ENCODE results near the gene CPVL.
A peak's percentile ranks its signal among the peaks of the same experiment; 100 is the strongest.
"Not testable (repeated sequence)": the region's sequence is repeated elsewhere in the genome, so short reads cannot be mapped to it uniquely, and the experiment has no call there.

Gene CPVL

DNA sequence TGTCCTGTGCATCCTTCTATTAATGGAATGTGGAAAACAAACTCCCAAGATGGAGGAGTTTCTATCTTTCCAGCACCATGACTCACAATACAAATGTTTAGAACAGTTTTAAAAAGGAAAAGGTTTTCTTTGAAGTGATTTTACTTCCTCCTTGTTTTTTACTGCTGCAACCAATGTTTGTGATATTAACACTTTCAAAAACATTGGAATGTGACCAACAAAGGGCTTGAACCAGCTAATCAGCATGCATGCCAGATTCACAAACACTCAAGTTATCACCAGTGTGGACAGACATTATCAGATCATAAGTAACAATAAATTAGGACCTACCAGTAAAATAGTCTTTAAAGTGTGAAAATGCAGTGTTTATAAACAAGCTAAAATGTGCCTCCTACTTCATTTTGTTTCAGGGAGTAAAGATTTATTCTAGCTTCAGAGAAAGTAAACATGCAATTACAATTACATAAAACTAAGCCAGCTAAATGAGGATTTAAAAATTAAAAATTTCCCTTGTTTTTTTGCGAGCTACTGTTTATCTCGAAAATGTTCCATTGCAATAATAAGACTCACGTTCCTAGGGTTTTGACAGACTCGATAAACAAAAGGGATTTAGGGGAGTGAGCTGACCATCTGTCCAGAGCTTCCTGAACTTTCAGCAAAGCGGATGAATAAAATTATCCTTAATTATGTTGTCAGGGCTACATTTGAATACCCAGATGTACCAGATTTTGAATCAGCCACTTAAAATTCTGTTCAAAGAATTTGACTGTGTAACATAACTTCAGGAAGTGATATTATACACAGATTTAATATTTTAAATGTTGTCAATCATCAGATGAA, 29.8 kb downstream of the CPVL start:
- no peak for DNase-seq

DNA sequence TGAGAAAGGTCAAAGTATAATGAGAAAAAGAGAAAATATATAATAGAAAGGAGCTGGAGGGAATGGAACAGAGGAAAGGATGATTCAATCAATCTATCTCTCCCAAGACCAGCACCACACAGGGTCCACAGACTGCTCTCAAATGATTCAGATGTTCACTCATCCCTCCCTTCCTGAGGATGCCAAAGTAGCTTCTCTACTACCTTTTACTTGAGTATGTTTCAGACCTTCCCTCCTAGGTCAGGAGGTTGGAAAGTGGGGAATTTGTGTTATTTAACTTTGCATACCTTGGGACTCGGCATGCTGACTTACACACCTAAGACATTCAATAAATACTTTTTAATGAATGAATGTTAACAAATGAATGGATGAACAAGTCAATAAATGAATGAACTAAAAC, 30.6 kb downstream of the CPVL start:
- DNase-seq = no peak

DNA sequence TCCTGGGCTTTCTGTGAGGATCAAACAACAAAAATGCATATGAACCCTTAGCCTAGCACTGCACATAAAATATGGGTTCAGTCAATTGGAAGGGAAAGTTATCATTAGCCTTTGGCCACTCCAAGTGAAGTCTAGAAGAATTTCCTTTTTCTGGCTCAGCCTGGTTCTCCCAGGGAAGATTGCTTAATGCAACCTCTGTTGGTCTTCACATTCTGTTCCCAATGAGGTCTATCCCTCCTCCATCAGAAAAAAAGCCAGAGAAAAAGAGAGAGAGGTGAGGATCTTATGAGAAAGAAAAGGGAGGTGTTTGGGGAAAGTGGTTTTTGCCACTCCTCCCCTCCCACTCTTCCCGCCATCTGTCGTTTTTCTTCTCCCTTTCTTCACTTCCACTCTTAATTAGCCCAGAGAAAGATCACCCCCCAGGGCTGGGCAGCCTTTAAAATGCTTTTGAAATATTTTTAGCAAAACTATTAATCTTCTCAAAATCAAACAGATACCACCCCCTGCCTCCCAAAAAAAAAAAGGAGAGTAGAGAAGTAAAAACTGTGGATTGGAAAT, 31.1 kb downstream of the CPVL start:
- DNase-seq = no peak

DNA sequence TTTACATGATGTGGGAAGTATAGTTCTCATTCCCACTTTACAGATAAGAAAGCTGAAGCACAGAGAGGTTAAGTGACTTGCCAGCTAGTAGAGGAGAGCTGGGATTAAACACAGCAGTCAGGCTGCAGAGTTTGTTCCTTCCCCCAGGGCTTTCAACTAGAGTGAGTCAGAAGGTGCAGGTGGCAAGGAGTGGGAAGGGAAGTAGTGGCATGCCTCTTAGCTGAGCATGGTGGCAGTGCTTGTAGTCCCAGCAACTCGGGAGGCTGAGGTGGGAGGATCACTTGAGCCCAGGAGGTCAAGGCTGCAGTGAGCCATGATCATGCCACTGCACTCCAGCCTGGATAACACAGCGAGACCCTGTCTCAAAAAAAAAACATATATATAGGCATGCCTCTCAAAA, 32.1 kb downstream of the CPVL start:
- DNase-seq = not testable (repeated sequence)

DNA sequence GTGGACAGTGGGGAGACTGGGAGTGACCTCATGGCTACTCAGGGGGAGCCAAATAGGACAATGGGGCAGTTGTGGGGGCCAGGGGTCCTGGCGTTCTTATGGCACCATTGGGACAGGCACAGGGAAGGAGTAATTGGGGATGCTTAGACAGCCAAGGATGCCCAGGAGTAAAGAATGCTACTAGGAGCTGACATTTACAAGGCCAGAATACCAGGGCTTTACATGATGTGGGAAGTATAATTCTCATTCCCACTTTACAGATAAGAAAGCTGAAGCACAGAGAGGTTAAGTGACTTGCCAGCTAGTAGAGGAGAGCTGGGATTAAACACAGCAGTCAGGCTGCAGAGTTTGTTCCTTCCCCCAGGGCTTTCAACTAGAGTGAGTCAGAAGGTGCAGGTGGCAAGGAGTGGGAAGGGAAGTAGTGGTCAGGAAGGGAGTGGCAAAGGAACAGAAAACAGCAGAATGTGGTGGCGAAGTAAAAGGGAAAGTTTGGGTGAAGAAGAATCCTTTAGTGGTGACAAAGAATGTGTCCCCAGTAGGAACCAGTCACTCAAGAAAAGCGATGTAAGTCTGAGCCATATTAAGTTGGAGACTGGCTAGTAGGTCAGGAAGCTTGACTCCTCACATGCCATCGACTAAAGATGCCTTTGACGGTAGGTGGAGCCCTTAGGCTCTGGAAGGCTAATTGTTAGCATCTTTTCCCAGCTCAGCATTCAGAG, 32.8 kb downstream of the CPVL start:
- peak; percentile 78 for DNase-seq

DNA sequence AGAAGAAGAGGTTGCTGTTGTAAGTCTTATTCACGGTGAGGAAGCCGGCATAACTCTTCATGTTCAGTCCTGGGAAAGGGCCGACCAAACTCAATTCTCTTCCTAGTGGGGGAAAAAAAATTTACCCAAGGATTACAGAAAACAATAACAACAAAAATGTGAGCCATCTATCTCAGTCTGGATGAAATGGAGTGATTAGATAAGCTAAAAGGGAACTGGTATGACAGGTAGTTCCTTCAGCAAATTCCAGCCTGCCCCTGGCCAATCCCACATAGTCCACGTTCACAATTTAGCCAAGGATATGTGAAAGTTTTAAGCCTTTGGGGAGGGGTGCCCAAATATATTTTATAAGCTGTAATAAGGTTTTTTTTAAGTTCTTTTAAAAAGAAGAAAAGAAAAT, 33.6 kb downstream of the CPVL start:
- no peak for DNase-seq

DNA sequence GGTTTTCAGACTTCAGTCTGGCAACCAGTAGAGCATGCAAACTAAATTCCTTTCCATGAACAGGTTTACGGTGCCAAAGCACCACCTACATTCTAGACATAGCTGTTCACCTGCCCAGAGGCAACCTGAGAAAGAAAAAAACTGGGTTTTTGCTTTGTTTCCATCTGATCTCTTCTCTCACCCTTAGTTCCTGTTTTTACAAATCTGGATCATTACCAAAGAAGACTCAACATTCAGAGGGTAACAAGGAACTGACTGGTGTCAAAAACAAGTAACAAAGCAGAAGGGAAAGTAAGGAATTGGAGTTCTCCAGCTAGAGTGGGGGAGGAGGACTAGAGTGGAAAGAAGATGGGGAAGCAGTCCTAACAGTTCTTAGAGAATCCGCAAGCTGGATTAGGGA, 36.4 kb downstream of the CPVL start:
- DNase-seq = peak; percentile 90

DNA sequence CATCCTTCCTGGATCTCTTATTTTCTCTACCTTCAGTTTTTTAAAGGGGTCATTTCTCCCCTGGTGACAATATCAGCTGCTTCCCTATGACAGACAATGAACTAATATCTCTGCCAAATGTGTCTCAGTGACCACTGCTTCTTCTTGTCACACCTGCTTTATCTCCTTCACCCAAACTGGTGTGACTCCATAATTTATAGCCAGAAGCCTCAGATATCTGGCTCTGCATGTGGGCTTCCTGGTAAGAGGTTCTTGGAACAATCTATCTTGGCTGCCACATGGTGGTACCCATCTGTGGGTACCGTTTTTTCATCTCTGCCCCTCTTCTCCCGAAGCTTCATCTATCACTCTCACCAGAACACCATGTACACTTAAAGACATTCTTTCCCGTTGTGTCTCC, 37.0 kb downstream of the CPVL start:
- no peak for DNase-seq

DNA sequence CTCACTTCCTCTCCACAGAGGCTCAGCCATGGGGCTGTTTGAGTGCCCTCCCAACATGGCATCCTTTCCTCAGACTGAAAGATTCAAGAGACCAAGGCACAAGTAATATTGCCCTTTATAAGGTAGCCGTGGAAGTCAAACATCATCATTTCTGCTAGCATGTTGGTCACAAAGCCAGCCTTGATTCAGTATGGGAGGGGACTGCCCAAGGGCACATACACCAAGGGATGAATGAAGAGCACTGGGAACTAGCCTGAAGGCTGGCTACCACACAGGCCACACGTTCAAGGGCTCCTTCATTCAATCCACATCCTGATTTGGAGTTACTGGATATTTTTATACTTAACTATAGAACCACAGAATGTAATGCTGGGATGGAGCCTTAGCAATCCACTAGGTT, 39.3 kb downstream of the CPVL start:
- DNase-seq = no peak

DNA sequence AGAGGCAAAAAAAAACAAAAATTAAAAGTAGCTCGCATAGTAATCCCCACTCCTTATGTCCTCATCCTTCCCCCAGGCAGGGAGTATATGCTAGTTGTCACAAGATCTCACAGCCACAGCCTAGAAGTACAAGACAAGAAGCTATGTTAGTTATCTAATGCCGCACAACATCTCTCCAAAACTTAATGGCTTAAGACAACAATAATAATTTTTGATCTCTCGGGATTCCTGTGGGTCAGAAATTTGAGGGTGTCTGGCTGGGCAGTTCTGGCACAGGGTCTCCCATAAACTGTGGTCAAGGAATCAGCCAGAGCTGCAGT, 39.7 kb downstream of the CPVL start:
- no peak for DNase-seq

DNA sequence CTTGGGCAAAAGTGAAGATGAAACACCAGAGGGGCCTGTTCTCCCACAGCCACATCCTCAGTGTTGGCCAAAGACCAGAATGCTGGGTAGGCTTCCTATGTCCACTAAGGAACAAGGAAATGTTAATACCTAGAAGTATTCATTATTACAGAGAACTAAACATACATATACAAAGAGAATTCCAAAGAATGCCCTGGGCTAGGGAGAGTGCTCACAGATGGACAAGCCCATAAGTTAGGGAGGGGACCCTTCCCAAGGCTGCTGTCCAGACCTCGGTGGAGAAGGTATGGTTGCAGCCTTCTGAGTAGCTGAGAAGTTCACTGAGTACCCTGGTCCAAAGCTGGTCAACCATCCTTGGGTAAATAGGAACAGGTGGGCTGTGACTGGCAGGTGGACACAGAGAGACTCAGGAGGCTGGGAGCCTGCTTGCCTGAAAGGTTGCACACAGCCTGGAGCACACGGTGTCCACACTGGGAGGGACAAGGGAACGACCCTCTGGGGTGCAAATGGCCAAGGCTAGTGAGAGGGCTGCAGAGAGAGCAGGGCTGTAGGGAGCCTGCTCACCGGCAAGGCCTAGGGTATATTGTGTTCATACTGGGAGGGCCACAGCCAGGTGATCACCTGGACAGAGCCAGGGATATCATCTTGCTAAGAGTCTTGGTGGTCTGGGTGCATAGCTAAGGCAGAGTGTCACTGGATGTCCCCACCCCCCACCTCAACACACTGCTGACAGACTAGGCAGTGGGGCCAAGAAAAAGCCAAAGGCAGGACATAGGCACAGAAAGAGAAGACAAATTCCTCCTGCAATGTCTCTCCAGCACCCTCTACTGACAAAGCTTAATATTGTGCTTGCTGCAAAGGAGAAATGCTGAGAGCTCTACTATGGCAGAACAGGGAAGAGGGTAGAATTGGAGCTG, 40.3 kb downstream of the CPVL start:
- DNase-seq = peak; percentile 85

DNA sequence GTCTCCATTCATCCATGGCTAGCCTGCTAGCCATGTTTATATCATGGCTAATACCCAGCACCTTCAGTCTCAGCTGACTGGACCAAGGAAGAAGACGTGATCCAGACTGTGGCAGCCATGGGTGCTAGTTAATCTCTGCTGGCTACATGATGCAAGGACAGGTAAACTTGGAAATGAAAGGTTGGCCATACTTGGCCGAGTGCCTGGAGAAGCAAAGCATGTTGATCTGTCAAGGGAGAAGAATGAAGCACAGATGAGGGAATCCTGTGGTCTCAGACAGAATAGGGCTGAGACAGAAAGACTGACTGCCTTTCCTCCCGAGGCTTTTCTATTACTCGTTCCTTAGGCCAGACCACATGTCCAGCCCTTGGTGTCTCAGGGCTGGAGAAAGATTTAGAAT, 41.1 kb downstream of the CPVL start:
- no peak for DNase-seq

DNA sequence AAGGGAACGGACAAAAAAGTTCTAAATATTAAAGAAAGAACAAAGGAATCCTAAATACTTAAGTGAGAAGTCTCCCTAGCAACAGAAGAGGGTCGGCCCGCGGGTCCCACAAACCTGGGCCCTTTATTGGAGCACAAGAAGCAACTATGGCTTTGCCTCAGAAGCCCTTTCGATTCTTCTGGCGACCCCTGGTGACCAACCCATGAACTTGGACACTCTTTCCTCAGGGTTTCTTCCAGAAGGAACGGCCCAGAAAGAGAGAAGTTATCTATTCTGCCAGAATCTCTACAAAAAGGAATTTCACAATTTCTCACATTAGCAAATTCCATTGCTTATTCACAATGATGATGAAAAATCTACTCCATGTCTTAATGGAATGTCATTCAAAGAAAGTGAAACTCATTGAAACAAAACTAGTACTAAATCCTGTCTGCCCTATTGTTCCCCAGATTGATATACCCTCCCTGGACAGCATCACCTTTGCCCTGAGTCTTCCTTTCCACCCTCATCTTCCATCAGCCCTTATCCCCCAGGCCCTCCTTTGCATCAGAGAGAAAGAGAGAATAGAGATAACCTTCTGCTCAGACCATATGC, 43.7 kb downstream of the CPVL start:
- peak; percentile 96 for DNase-seq

DNA sequence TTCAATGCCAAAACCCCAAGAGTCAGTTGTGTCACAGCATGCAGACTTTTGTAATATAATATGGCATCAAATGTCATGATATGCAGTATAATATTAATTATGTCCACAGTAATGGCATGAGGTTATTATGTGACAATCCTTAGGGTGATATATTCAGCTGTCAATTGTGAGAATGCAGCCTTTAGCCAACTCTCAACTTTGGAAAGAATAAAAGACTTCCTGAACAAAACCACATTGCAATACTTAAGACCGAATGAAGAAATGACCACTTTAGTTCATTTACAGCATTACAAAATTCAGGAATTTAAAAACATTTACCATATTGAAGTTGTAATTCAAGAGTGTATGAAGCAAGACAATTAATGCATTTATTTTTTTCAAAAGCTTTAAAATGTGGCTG, 45.4 kb downstream of the CPVL start:
- peak; percentile 84 for DNase-seq

DNA sequence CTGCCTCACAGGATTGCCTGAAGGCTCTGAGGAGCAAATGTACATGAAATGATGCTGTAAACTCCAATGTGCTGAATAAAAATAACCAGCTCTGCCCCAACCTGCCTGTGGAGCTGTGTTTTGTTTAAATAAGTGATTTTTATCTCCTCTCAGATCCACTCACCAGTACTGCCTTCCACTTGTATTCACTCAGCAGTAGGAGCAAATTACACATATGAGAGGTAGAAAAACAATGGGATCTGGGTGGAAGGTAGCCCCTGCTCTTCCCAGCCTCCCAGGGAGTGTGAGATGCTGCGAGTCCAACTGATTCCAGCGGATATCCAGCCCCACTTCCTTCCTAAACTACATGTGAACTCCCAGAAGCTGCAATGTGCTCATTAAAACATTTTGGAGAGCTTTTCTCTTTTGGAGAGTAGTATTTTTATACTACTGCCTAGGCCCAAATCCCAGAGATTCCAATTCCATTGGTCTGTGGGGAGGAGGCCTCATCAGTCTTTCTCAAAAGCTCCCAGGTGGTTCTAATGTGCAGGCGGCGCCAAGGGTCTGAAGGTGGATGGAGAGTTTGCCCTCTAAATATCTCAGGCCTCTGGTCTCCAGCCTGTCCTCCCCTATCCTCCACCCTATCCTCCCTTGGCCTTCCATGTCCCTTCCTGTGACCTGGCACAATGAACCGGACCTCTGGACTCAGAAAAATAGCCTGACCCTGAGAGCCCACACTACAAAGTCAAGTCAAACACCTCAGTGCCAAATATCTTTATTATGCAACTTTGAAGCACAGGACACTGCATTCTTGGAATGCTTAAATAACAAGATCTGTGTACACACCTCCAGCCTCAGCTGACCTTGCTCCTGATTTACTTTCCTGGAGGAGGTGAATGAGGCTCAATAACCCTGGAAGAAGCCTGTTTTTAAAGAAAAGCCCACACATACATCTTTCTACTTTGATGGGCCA, 46.2 kb downstream of the CPVL start:
- no peak for DNase-seq

DNA sequence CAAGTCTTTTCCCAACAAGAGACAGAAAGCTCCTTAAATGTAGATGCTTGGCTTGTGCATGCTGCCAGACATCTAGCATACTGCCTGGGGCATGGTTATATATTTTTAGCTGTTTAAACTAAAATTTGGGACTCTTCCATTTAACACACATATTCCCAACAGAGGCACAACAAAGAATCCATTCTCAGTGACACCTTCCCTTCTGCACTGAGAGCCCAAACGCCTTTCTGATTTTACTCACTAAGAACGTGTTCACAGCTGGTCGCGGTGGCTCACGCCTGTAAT, 49.9 kb downstream of the CPVL start:
- no peak for DNase-seq

DNA sequence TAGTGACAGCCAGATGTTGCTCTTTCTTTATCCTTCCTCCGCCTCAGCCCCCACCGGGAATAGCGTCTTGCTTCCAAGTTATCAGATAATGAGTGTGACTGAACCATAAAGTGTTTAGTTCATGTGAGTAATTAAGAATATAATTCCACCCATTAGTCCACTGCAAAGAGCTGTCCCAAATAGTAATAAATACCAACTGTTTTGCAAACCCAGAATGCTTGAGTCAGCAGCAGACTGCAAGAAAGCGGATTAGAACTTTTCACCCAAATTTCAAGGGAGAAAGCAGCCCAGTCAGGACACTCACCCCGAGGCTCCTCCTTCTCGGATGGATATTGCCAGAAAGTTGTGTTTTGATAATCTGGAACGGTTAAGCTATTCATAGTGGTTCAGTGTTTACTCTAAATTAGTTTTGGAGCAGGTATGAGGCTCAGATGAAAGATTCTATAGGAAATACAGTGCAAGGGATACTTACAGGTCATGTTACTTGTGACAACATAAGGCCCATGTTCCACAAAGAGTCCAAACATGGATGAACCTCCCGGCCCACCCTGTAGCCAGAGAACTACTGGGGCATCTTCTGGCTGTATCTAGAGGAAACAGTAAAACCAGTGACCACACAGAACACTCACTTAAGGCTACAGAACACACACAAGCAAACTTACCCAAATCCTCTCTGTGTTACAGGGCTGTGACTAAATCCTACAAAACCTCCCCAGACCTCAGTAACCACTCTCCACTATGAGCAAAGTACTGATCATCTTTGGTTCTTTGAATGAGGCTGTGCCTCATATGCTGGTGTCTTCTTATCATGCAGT, 50.5 kb downstream of the CPVL start:
- DNase-seq = no peak

DNA sequence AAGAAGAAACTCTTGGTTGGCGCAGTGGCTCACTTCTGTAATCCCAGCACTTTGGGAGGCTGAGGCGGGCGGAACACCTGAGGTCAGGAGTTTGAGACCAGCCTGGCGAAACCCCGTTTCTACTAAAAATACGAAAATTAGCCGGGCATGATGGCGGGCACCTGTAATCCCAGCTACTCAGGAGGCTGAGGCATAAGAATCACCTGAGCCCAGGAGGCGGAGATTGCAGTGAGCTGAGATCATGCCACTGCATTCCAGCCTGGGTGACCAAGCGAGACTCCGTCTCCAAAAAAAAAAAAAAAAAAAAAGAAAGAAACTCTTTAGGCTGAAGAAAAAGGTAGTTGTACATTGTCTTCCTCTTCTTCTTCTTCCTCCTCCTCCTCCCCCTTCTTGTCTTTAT, 53.2 kb downstream of the CPVL start:
- not testable (repeated sequence) for DNase-seq

DNA sequence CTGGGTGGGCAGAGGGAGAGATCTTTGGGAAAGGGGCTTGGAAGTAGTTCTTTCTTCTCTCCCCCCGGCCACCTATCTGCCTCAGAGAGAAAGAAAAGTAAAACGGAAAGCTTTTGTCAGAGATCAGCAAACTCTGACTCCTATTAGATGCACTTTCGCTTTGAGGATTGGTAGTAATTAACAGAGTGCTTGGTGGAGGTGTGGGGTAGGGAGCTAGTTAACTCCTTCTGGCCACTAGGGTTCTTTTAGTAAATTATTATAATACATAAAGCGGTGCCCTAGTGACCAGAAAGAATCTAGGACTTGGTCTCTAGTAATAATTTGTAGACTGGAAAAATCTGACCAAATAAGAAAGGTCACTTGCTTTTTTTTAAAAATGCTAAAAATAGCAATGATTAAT, 54.6 kb downstream of the CPVL start:
- peak; percentile 68 for DNase-seq

DNA sequence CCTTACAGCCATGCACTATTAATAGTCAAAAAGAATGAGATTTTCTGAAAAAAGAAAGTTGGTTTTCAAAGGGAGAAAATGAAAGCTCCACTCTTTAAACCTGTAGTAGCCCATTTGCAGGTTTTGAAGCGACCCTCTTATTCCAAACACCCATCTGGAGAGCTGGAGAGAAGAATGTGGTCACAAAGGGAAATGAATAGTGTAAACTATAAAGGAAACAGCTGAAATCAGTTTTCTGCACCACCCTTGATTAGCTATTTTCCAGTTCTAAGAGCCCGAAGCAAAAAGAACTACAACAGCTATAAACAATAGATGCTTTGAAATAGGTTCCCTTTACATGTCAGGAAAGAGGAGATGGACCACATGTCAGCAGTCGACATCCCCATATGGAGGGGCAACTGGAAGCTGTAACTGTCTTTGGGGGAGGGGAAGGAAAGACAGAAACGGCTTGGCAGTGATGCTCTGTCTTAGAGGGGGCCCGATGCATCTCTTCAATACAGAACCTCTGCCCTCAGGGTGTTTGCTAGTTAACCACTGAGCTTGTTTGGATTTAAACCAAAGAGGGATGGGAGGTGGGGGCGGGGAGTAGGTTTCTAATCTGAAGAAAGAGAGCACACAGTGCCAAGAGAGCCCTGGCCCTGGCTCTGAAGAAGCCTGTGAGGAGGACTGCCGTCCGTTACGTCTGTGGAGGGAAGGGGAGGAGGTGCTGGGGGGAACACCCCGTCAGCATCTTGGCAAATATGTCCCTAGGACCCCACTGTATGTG, 55.3 kb downstream of the CPVL start:
- no peak for DNase-seq

Data from inflammatory macrophage treated with lipopolysaccharide for 4 hours (primary cell).